ENCODE results near the gene CENPV.
A peak's percentile ranks its signal among the peaks of the same experiment; 100 is the strongest.

The CENPV gene

GRCh38 chr17:16374146-16374938 is 21.1 kb upstream of the CENPV start:
- no peaks in the 10 kb centered on the region for H3K4me1 ChIP-seq (ENCODE audit: insufficient read depth, low read length)
- H3K27me3 ChIP-seq (ENCODE audit: insufficient read depth, low read length, poor library complexity), result no peaks in the 10 kb centered on the region
- no peaks in the 10 kb centered on the region for H3K36me3 ChIP-seq (ENCODE audit: insufficient read depth, low read length)
- H3K79me2 ChIP-seq (ENCODE audit: insufficient read depth, low read length), result no peaks in the 10 kb centered on the region
- H4K20me1 ChIP-seq (ENCODE audit: insufficient read depth, low read length), result no peaks in the 10 kb centered on the region
- H3K27ac ChIP-seq (ENCODE audit: low read length), result no peak overlapping the region
- TF ChIP-seq, protein P1, sequence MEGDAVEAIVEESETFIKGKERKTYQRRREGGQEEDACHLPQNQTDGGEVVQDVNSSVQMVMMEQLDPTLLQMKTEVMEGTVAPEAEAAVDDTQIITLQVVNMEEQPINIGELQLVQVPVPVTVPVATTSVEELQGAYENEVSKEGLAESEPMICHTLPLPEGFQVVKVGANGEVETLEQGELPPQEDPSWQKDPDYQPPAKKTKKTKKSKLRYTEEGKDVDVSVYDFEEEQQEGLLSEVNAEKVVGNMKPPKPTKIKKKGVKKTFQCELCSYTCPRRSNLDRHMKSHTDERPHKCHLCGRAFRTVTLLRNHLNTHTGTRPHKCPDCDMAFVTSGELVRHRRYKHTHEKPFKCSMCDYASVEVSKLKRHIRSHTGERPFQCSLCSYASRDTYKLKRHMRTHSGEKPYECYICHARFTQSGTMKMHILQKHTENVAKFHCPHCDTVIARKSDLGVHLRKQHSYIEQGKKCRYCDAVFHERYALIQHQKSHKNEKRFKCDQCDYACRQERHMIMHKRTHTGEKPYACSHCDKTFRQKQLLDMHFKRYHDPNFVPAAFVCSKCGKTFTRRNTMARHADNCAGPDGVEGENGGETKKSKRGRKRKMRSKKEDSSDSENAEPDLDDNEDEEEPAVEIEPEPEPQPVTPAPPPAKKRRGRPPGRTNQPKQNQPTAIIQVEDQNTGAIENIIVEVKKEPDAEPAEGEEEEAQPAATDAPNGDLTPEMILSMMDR (IDR thresholded peaks at IDR 0.05; ENCODE audit: borderline replicate concordance, extremely low read depth, low read length, poor library complexity, severe bottlenecking), result no peak
- TF ChIP-seq EZH2 (IDR thresholded peaks at IDR 0.05; ENCODE audit: borderline replicate concordance, low read depth, low read length, severe bottlenecking), result no peak
- no peaks in the 10 kb centered on the region for H3K9me3 ChIP-seq (ENCODE audit: insufficient read depth, low read length, severe bottlenecking)
- no peak overlapping the region for H2AFZ ChIP-seq (ENCODE audit: low read depth, low read length)
- DNase-seq (no peak), ATAC-seq (ENCODE audit: insufficient read depth, low read depth) (no peak)
- no peak overlapping the region for H3K4me2 ChIP-seq (ENCODE audit: insufficient read depth, low read length)
- H3K4me3 ChIP-seq (ENCODE audit: low read depth in 1 of 2, low read length in 2 of 2), result no peak overlapping the region
- H3K9ac ChIP-seq (ENCODE audit: low read depth, low read length), result no peak overlapping the region

GRCh38 chr17:16371742-16372141 is 18.5 kb upstream of the CENPV start:
- no peak for TF ChIP-seq EZH2 (IDR thresholded peaks at IDR 0.05; ENCODE audit: borderline replicate concordance, low read depth, low read length, severe bottlenecking)
- TF ChIP-seq, protein P1 (IDR thresholded peaks at IDR 0.05; ENCODE audit: borderline replicate concordance, extremely low read depth, low read length, poor library complexity, severe bottlenecking), result no peak
- DNase-seq (no peak), ATAC-seq (ENCODE audit: insufficient read depth, low read depth) (no peak)
- H4K20me1 ChIP-seq (ENCODE audit: insufficient read depth, low read length), result no peaks in the 10 kb centered on the region
- H3K79me2 ChIP-seq (ENCODE audit: insufficient read depth, low read length), result no peaks in the 10 kb centered on the region
- H3K36me3 ChIP-seq (ENCODE audit: insufficient read depth, low read length), result no peaks in the 10 kb centered on the region
- H3K4me3 ChIP-seq (ENCODE audit: low read depth in 1 of 2, low read length in 2 of 2), result no peak overlapping the region
- H3K4me1 ChIP-seq (ENCODE audit: insufficient read depth, low read length), result no peaks in the 10 kb centered on the region
- H3K27me3 ChIP-seq (ENCODE audit: insufficient read depth, low read length, poor library complexity), result no peaks in the 10 kb centered on the region
- H3K9ac ChIP-seq (ENCODE audit: low read depth, low read length), result no peak overlapping the region
- no peak overlapping the region for H3K27ac ChIP-seq (ENCODE audit: low read length)
- no peaks in the 10 kb centered on the region for H3K9me3 ChIP-seq (ENCODE audit: insufficient read depth, low read length, severe bottlenecking)
- no peak overlapping the region for H2AFZ ChIP-seq (ENCODE audit: low read depth, low read length)
- H3K4me2 ChIP-seq (ENCODE audit: insufficient read depth, low read length), result no peak overlapping the region

- Histone ChIP-seq H3K27me3 (ENCODE audit: insufficient read depth, low read length, poor library complexity) (no peaks in the 10 kb centered on the region), H2AFZ (ENCODE audit: low read depth, low read length) (peak overlapping the region; percentile 12; the same call in 1 of the 2 replicates), H3K4me1 (ENCODE audit: insufficient read depth, low read length) (no peaks in the 10 kb centered on the region), H3K9me3 (ENCODE audit: insufficient read depth, low read length, severe bottlenecking) (no peaks in the 10 kb centered on the region), H3K4me3 (ENCODE audit: low read depth in 1 of 2, low read length in 2 of 2) (no peak overlapping the region), H3K9ac (ENCODE audit: low read depth, low read length) (no peak overlapping the region), H3K79me2 (ENCODE audit: insufficient read depth, low read length) (no peaks in the 10 kb centered on the region), H3K4me2 (ENCODE audit: insufficient read depth, low read length) (no peak overlapping the region), H3K27ac (ENCODE audit: low read length) (no peak overlapping the region), H4K20me1 (ENCODE audit: insufficient read depth, low read length) (no peaks in the 10 kb centered on the region), H3K36me3 (ENCODE audit: insufficient read depth, low read length) (no peaks in the 10 kb centered on the region)
- TF ChIP-seq EZH2 (IDR thresholded peaks at IDR 0.05; ENCODE audit: borderline replicate concordance, low read depth, low read length, severe bottlenecking), result no peak
- TF ChIP-seq, protein P1 (IDR thresholded peaks at IDR 0.05; ENCODE audit: borderline replicate concordance, extremely low read depth, low read length, poor library complexity, severe bottlenecking), result no peak
- DNase-seq, result no peak
- no peak for ATAC-seq (ENCODE audit: insufficient read depth, low read depth)
Measured at GRCh38 chr17:16364625-16365024, 11.4 kb upstream of the CENPV start.
